Fibroblast of peridontal ligament (primary cell): ENCODE data around the gene RXRB.
"Not testable (repeated sequence)": the region's sequence is repeated elsewhere in the genome, so short reads cannot be mapped to it uniquely, and the experiment has no call there.

Experiments
- DNase-seq: peaks from one replicate; pipeline ENCODE4 v3.0.0-alpha.2; 2010; ENCODE audit errors: extremely low read depth

RXRB gene

GRCh38 chr6:33200219-33201146 is at the start of gene RXRB, which contains the start of gene SLC39A7:
TSS of gene RXRB (minus strand) at chr6:33200665. CDS start at chr6:33200476, 189 bp downstream.
TSS of gene SLC39A7 (plus strand) at chr6:33200867. CDS start at chr6:33201246, 379 bp downstream.
- peak; percentile 100 for DNase-seq

GRCh38 chr6:33249732-33250630 is 49.5 kb upstream of the RXRB start:
- peak; percentile 82 for DNase-seq

- DNase-seq, result peak; percentile 99
These were observed 48.7 kb upstream of the RXRB start for GRCh38 chr6:33248932-33249731.

- DNase-seq, result no peak
These were observed 48.1 kb upstream of the RXRB start for GRCh38 chr6:33248643-33248931.

- DNase-seq, result peak; percentile 87
These were observed 47.6 kb upstream of the RXRB start for GRCh38 chr6:33247977-33248642.

GRCh38 chr6:33243476-33243875 is 43.0 kb upstream of the RXRB start:
- DNase-seq, result no peak

- no peak for DNase-seq
These were observed 41.5 kb upstream of the RXRB start for GRCh38 chr6:33241968-33242367.

- DNase-seq, result no peak
These were observed 37.3 kb upstream of the RXRB start for GRCh38 chr6:33237741-33238140.

- no peak for DNase-seq
These were observed 36.4 kb upstream of the RXRB start for GRCh38 chr6:33236852-33237251.

GRCh38 chr6:33236328-33236727 is 35.9 kb upstream of the RXRB start:
- DNase-seq, result no peak

GRCh38 chr6:33235221-33235634 is 34.8 kb upstream of the RXRB start:
- no peak for DNase-seq

- DNase-seq, result not testable (repeated sequence)
These were observed 26.1 kb upstream of the RXRB start for GRCh38 chr6:33226503-33227120.

GRCh38 chr6:33217681-33218080 is 17.2 kb upstream of the RXRB start:
- DNase-seq, result no peak

- no peak for DNase-seq
These were observed 16.8 kb upstream of the RXRB start for GRCh38 chr6:33217246-33217645.

GRCh38 chr6:33216117-33216649 is 15.7 kb upstream of the RXRB start:
- DNase-seq, result no peak

- no peak for DNase-seq
These were observed 15.0 kb upstream of the RXRB start for GRCh38 chr6:33215271-33216116.

- DNase-seq, result no peak
These were observed 13.5 kb upstream of the RXRB start for GRCh38 chr6:33213989-33214335.

GRCh38 chr6:33213166-33213988 is 12.9 kb upstream of the RXRB start:
- no peak for DNase-seq

- peak; percentile 31 for DNase-seq
These were observed 12.3 kb upstream of the RXRB start for GRCh38 chr6:33212857-33213165.
